K562 (cell line): ENCODE measurements around the gene ANO10. TPM values are rescaled to one million over a fixed set of nuclear protein-coding genes. Genes with fewer than 3 reads are reported as not detected.

Source experiments
- ARID3A ChIP-seq: IDR thresholded peaks from 2 replicates; pipeline ENCODE4 v1.6.1; 2012; ENCODE audit warnings: low read depth, low read length, improper control_type of control experiment, borderline replicate concordance
- ATF7 ChIP-seq: fragments of 450-650 bp; IDR thresholded peaks from 2 replicates; pipeline ENCODE4 v1.7.1; 2014; ENCODE audit warnings: mild to moderate bottlenecking, moderate library complexity
- C11orf30 ChIP-seq: fragments of 450-650 bp; IDR thresholded peaks from 2 replicates; pipeline ENCODE4 v1.6.1; 2016; ENCODE audit warnings: low read depth, mild to moderate bottlenecking
- CBFA2T3 ChIP-seq: fragments of 450-650 bp; IDR thresholded peaks from 2 replicates; pipeline ENCODE4 v1.6.1; 2017
- DMBX1 ChIP-seq: fragments of 250-450 bp; sonication (Bioruptor Pico); IDR thresholded peaks from 2 replicates; pipeline ENCODE4 v1.8.0; 2022; ENCODE audit warnings: inconsistent platforms, mild to moderate bottlenecking, moderate library complexity, borderline replicate concordance
- EP400 ChIP-seq: fragments of 450-650 bp; IDR thresholded peaks from 2 replicates; pipeline ENCODE4 v1.6.1; 2017; ENCODE audit warnings: antibody characterized with exemption, mild to moderate bottlenecking, moderate library complexity
- ETV1 ChIP-seq: fragments of 450-650 bp; conservative IDR thresholded peaks from 2 replicates; pipeline ENCODE4 v1.6.1; 2016; ENCODE audit warnings: missing genetic modification characterization, control low read depth, low read depth, missing compliant biosample characterization
- JUN ChIP-seq, 2 experiments: sonication (generic) in 1 of 2; formaldehyde crosslinking in 1 of 2; IDR thresholded peaks; 2 replicates each; pipeline versions ENCODE4 v1.6.1 to v1.8.0; 2012 to 2022; ENCODE audit warnings: borderline replicate concordance in 2 of 2, mild to moderate bottlenecking in 2 of 2, improper control_type of control experiment in 1 of 2, low read depth in 1 of 2, low read length in 1 of 2, missing genetic modification reagents in 1 of 2
- LCOR ChIP-seq: sonication (generic); formaldehyde crosslinking; IDR thresholded peaks from 2 replicates; pipeline ENCODE4 v1.8.0; 2022; ENCODE audit warnings: mild to moderate bottlenecking, missing genetic modification reagents
- MAFK ChIP-seq: IDR thresholded peaks from 2 replicates; pipeline ENCODE4 v1.6.1; 2011; ENCODE audit warnings: low read length, improper control_type of control experiment
- MEIS2 ChIP-seq: fragments of 450-650 bp; IDR thresholded peaks from 2 replicates; pipeline ENCODE4 v1.6.1; 2014; ENCODE audit warnings: mild to moderate bottlenecking; ENCODE audit not compliant: partially characterized antibody
- NFXL1 ChIP-seq: fragments of 450-650 bp; formaldehyde crosslinking; IDR thresholded peaks from 2 replicates; pipeline ENCODE4 v1.4.0; 2021; ENCODE audit warnings: mild to moderate bottlenecking
- SMARCE1 ChIP-seq: fragments of 450-650 bp; IDR thresholded peaks from 2 replicates; pipeline ENCODE4 v1.7.1; 2016; ENCODE audit warnings: mild to moderate bottlenecking
- SOX6 ChIP-seq: fragments of 450-650 bp; IDR thresholded peaks from 2 replicates; pipeline ENCODE4 v1.6.1; 2014; ENCODE audit warnings: mild to moderate bottlenecking
- TEAD1 ChIP-seq, 2 experiments: fragments of 450-650 bp in 1 of 2; sonication (generic) in 1 of 2; formaldehyde crosslinking; IDR thresholded peaks; 2 replicates each; pipeline versions ENCODE4 v1.4.0 to v1.8.0; 2020 to 2022; ENCODE audit warnings: mild to moderate bottlenecking in 2 of 2, missing genetic modification reagents in 1 of 2
- TRIM24 ChIP-seq, 2 experiments: fragments of 450-650 bp; IDR thresholded peaks; 2 replicates each; pipeline ENCODE4 v1.6.1; 2016
- TSC22D4 ChIP-seq: fragments of 450-650 bp; IDR thresholded peaks from 2 replicates; pipeline ENCODE4 v1.6.1; 2016; ENCODE audit warnings: missing genetic modification characterization, missing biosample characterization, control low read depth
- VEZF1 ChIP-seq: fragments of 200-800 bp; sonication (Bioruptor generic); IDR thresholded peaks from 2 replicates; pipeline ENCODE4 v1.6.1; 2017; ENCODE audit warnings: missing genetic modification characterization, missing compliant biosample characterization
- polyA plus RNA-seq, 8 experiments: library from polyadenylated mRNA; depleted of rRNA in 4 of 8; stranded (reverse) in 5 of 8; unstranded in 3 of 8; fragments of >200 nt; fragmentation: Nextera tagmentation in 2 of 8; fragmentation: Illumina TruSeq in 1 of 8; extraction: Ambion mirVana in 2 of 8; extraction: Trizol in 1 of 8; gene quantifications; 2 replicates each; pipeline versions ENCODE4 v1.2.1 to v1.2.3, GENCODE V29; 2011 to 2014; ENCODE audit warnings: inconsistent platforms in 1 of 8, missing spikeins in 1 of 8
- total RNA-seq, 7 experiments: library from RNA; depleted of rRNA in 6 of 7; stranded (reverse); fragments of >200 nt in 6 of 7; fragmentation: Illumina TruSeq in 2 of 7; extraction: Trizol in 2 of 7; gene quantifications; 2 replicates each; pipeline versions ENCODE4 v1.2.1 to v1.2.3, GENCODE V29; 2011 to 2021; ENCODE audit warnings: low replicate concordance in 1 of 7
- TF ChIP-seq, protein P1 (sequence below), 2 experiments: fragments of 450-650 bp; conservative IDR thresholded peaks; 2 replicates each; pipeline ENCODE4 v1.6.1; 2017; ENCODE audit warnings: mild to moderate bottlenecking in 2 of 2, moderate library complexity in 2 of 2
- TF ChIP-seq, protein P2 (sequence below): fragments of 450-650 bp; IDR thresholded peaks from 2 replicates; pipeline ENCODE4 v1.6.1; 2016

Gene ANO10
- total and polyA plus RNA-seq, 9 of the 15 experiments (the other 6 are each of a cell fraction or from before 2014, with no cell fraction given): 6.4 to 46.0 (median 32.3) TPM

GRCh38 chr3:43522727-43523362 is 99.0 kb downstream of the ANO10 start (continued):
- peak; percentile 54 for TF ChIP-seq VEZF1 (CRISPR knock-in tag)
- peak; percentile 70; the same call in 1 of the 2 replicates for TF ChIP-seq MAFK
- TF ChIP-seq CBFA2T3: peak; percentile 65
- no peak for TF ChIP-seq NFXL1 (CRISPR knock-in tag)
- peak; percentile 77 for TF ChIP-seq ATF7
- peak; percentile 48 to 77; a peak in 3 of 4 replicates for TF ChIP-seq TRIM24 (IDR thresholded peaks at IDR 0.05)
- no peak for TF ChIP-seq TSC22D4 (tag)
- TF ChIP-seq ETV1 (tag): peak; percentile 73
- peak; percentile 80 for TF ChIP-seq SMARCE1
- TF ChIP-seq C11orf30: peak; percentile 89
- 0 out of 2 replicates have a peak, but pooled peaks have one; percentile 24 for TF ChIP-seq SOX6
- TF ChIP-seq, protein P1, sequence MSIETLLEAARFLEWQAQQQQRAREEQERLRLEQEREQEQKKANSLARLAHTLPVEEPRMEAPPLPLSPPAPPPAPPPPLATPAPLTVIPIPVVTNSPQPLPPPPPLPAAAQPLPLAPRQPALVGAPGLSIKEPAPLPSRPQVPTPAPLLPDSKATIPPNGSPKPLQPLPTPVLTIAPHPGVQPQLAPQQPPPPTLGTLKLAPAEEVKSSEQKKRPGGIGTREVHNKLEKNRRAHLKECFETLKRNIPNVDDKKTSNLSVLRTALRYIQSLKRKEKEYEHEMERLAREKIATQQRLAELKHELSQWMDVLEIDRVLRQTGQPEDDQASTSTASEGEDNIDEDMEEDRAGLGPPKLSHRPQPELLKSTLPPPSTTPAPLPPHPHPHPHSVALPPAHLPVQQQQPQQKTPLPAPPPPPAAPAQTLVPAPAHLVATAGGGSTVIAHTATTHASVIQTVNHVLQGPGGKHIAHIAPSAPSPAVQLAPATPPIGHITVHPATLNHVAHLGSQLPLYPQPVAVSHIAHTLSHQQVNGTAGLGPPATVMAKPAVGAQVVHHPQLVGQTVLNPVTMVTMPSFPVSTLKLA (conservative IDR thresholded peaks at IDR 0.05): 0 out of 4 replicates have a peak, but pooled peaks of 1 of the 2 experiments have one; percentile 25
- TF ChIP-seq JUN (IDR thresholded peaks at IDR 0.05; ENCODE audit: borderline replicate concordance, low read depth, low read length): peak; percentile 93
- 0 out of 2 replicates have a peak, but pooled peaks have one; percentile 81 for TF ChIP-seq JUN (CRISPR knock-in tag; IDR thresholded peaks at IDR 0.05; ENCODE audit: borderline replicate concordance)
- no peak for TF ChIP-seq TEAD1 (CRISPR knock-in tag; IDR thresholded peaks at IDR 0.05)
- TF ChIP-seq, protein P2, sequence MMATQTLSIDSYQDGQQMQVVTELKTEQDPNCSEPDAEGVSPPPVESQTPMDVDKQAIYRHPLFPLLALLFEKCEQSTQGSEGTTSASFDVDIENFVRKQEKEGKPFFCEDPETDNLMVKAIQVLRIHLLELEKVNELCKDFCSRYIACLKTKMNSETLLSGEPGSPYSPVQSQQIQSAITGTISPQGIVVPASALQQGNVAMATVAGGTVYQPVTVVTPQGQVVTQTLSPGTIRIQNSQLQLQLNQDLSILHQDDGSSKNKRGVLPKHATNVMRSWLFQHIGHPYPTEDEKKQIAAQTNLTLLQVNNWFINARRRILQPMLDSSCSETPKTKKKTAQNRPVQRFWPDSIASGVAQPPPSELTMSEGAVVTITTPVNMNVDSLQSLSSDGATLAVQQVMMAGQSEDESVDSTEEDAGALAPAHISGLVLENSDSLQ: peak; percentile 31; the same call in 1 of the 2 replicates
- peak; percentile 90 for TF ChIP-seq ARID3A
- peak; percentile 73 for TF ChIP-seq MEIS2
- peak; percentile 75; the same call in 1 of the 2 replicates for TF ChIP-seq DMBX1 (CRISPR knock-in tag)
- TF ChIP-seq LCOR (CRISPR knock-in tag): no peak
- peak; percentile 37; the same call in 1 of the 2 replicates for TF ChIP-seq EP400
